Keratinocyte (primary cell): ENCODE measurements around the gene ITGA3. TPM values are rescaled to one million over a fixed set of nuclear protein-coding genes. Genes with fewer than 3 reads are reported as not detected.

ENCODE experiments used
- DNase-seq: peaks from one replicate; pipeline ENCODE4 v3.0.0-alpha.2; 2011; ENCODE audit warnings: low read depth, missing footprints, low spot score
- FAIRE-seq: peaks from 2 replicates; lab custom pipeline; 2011; peaks lifted over from hg19 to GRCh38; lab: Jason Lieb, UNC
- H2AFZ ChIP-seq: 2 replicates; pipeline ENCODE4 v1.6.0; 2012; ENCODE audit warnings: low read length, control low read depth, inconsistent platforms; ENCODE audit not compliant: control insufficient read depth
- H3K27ac ChIP-seq: 2 replicates; pipeline ENCODE4 v1.5.1; 2011; ENCODE audit warnings: low read length; ENCODE audit not compliant: control insufficient read depth, insufficient read depth
- H3K27me3 ChIP-seq: 3 replicates; pipeline ENCODE4 v1.6.0; 2011; ENCODE audit warnings: low read length; ENCODE audit not compliant: control insufficient read depth, insufficient read depth; ENCODE audit errors: extremely low read depth
- H3K36me3 ChIP-seq, 2 experiments: 2 replicates in 1 of 2; 3 replicates in 1 of 2; pipeline ENCODE4 v1.5.1; 2011; ENCODE audit warnings: low read length in 2 of 2, mild to moderate bottlenecking in 1 of 2; ENCODE audit not compliant: control insufficient read depth in 2 of 2, insufficient read depth in 2 of 2; ENCODE audit errors: extremely low read depth in 1 of 2
- H3K4me1 ChIP-seq: 3 replicates; pipeline ENCODE4 v1.5.1; 2011; ENCODE audit warnings: low read length; ENCODE audit not compliant: control insufficient read depth, insufficient read depth; ENCODE audit errors: extremely low read depth
- H3K4me2 ChIP-seq: 3 replicates; pipeline ENCODE4 v1.6.0; 2011; ENCODE audit warnings: low read depth, low read length; ENCODE audit not compliant: control insufficient read depth, insufficient read depth; ENCODE audit errors: extremely low read depth
- H3K4me3 ChIP-seq, 3 experiments: fragments of 200-600 bp in 1 of 3; sonication (generic) in 1 of 3; 2 replicates in 2 of 3; 3 replicates in 1 of 3; pipeline ENCODE4 v1.5.1; 2011 to 2016; ENCODE audit warnings: low read length in 3 of 3, mild to moderate bottlenecking in 3 of 3, control low read depth in 2 of 3, inconsistent platforms in 1 of 3, low read depth in 1 of 3, mixed read lengths in 1 of 3, mixed run types in 1 of 3, moderate library complexity in 1 of 3; ENCODE audit not compliant: control insufficient read depth in 2 of 3, insufficient read depth in 2 of 3; ENCODE audit errors: extremely low read depth in 1 of 3
- H3K79me2 ChIP-seq: 2 replicates; pipeline ENCODE4 v1.6.0; 2012; ENCODE audit warnings: low read length; ENCODE audit not compliant: control insufficient read depth, insufficient read depth
- H3K9ac ChIP-seq: 3 replicates; pipeline ENCODE4 v1.6.0; 2011; ENCODE audit warnings: low read length; ENCODE audit not compliant: control insufficient read depth, insufficient read depth; ENCODE audit errors: extremely low read depth
- H3K9me1 ChIP-seq: 3 replicates; pipeline ENCODE4 v1.6.0; 2011; ENCODE audit warnings: low read length; ENCODE audit not compliant: control insufficient read depth, insufficient read depth; ENCODE audit errors: extremely low read depth
- H3K9me3 ChIP-seq: 2 replicates; pipeline ENCODE4 v1.5.1; 2012; ENCODE audit warnings: low read depth, low read length; ENCODE audit not compliant: control insufficient read depth
- H4K20me1 ChIP-seq: 3 replicates; pipeline ENCODE4 v1.6.0; 2011; ENCODE audit warnings: low read length; ENCODE audit not compliant: control insufficient read depth, insufficient read depth; ENCODE audit errors: extremely low read depth
- CTCF ChIP-seq, 3 experiments: IDR thresholded peaks in 1 of 3; conservative IDR thresholded peaks in 1 of 3; optimal IDR thresholded peaks in 1 of 3; 2 replicates in 2 of 3; 3 replicates in 1 of 3; pipeline versions ENCODE3 to v1.5.1; 2011; ENCODE audit warnings: low read length in 3 of 3, mild to moderate bottlenecking in 3 of 3, moderate library complexity in 2 of 3, control low read depth in 1 of 3, inconsistent platforms in 1 of 3; ENCODE audit not compliant: insufficient read depth in 2 of 3; ENCODE audit errors: extremely low read depth in 1 of 3
- EZH2 ChIP-seq: IDR thresholded peaks from one replicate; pipeline ENCODE4 v1.6.1; 2012; ENCODE audit warnings: inconsistent platforms, mild to moderate bottlenecking, low read length, moderate library complexity
- dilution Hi-C: fragments of 300-500 bp; cut with MboI; formaldehyde crosslinking; loops from one replicate; pipeline ENCODE4 v1.7.0; 2020; ENCODE audit warnings: low sequenced_read_pairs; ENCODE audit not compliant: extremely low pct_ligation_motif_present
- polyA plus RNA-seq, 5 experiments: library from polyadenylated mRNA; depleted of rRNA in 3 of 5; stranded (reverse) in 3 of 5; stranded (forward) in 1 of 5; unstranded in 1 of 5; fragments of >200 nt; gene quantifications; 1 replicate in 1 of 5; 2 replicates in 3 of 5; 3 replicates in 1 of 5; pipeline versions ENCODE4 v1.2.1 to v1.2.3, GENCODE V29; 2011 to 2012; ENCODE audit warnings: missing spikeins in 2 of 5, low read depth in 1 of 5, low replicate concordance in 1 of 5

Gene ITGA3
- polyA plus RNA-seq, 1 donor (not counting 4 experiments of a cell fraction or from before 2014, with no cell fraction given), result 427 TPM

GRCh38 chr17:50130559-50131305, 74.8 kb downstream of the ITGA3 start:
- H3K9me1 ChIP-seq, result no peaks in the 10 kb centered on the region
- no peaks in the 10 kb centered on the region for H3K79me2 ChIP-seq
- H3K9ac ChIP-seq, result no peak overlapping the region
- no peak overlapping the region for H3K4me2 ChIP-seq
- dilution Hi-C loops, result no loop called here
- TF ChIP-seq CTCF (optimal IDR thresholded peaks at IDR 0.05 in 1 of 3, IDR thresholded peaks at IDR 0.05 in 1 of 3, conservative IDR thresholded peaks at IDR 0.05 in 1 of 3; ENCODE audit: extremely low read depth in 1 of 3, insufficient read depth in 2 of 3, low read length in 3 of 3) (no peak), EZH2 (peak; percentile 48)
- H3K36me3 ChIP-seq, result peaks cover 9 to 11% of the 10 kb centered on the region in 2 experiments
- H4K20me1 ChIP-seq, result no peaks in the 10 kb centered on the region
- H2AFZ ChIP-seq, result no peak overlapping the region
- H3K4me1 ChIP-seq, result peaks cover 12% of the 10 kb centered on the region
- peaks cover 24% of the 10 kb centered on the region for H3K27me3 ChIP-seq
- no peak overlapping the region for H3K27ac ChIP-seq
- H3K4me3 ChIP-seq, result no peak overlapping the region
- FAIRE-seq (no peak), DNase-seq (no peak)
- H3K9me3 ChIP-seq, result no peaks in the 10 kb centered on the region

- Histone ChIP-seq H3K36me3 (peaks cover 16 to 18% of the 10 kb centered on the region in 2 experiments), H3K4me2 (no peak overlapping the region), H3K4me1 (peaks cover 12% of the 10 kb centered on the region), H3K9ac (no peak overlapping the region), H4K20me1 (no peaks in the 10 kb centered on the region), H3K9me3 (no peaks in the 10 kb centered on the region), H3K79me2 (no peaks in the 10 kb centered on the region), H3K9me1 (no peaks in the 10 kb centered on the region), H2AFZ (no peak overlapping the region), H3K27ac (no peak overlapping the region), H3K4me3 (no peak overlapping the region), H3K27me3 (peaks cover 24% of the 10 kb centered on the region)
- no peak for DNase-seq
- FAIRE-seq, result no peak
- no peak for TF ChIP-seq EZH2
- no peak for TF ChIP-seq CTCF (optimal IDR thresholded peaks at IDR 0.05 in 1 of 3, IDR thresholded peaks at IDR 0.05 in 1 of 3, conservative IDR thresholded peaks at IDR 0.05 in 1 of 3; ENCODE audit: extremely low read depth in 1 of 3, insufficient read depth in 2 of 3, low read length in 3 of 3)
- dilution Hi-C loops, result no loop called here
Measured at GRCh38 chr17:50132104-50132794, 76.3 kb downstream of the ITGA3 start.
